Middle frontal gyrus (tissue), 1 donor: Measurements from ENCODE around the gene CLK1.

Source experiments
- DNase-seq: peaks from one replicate; pipeline ENCODE4 v3.0.0-alpha.2; 2015; ENCODE audit warnings: low spot score; ENCODE audit errors: extremely low spot score

The CLK1 gene

GRCh38 chr2:200811333-200812121 lies 52.9 kb downstream of the CLK1 start, which contains the start of gene BZW1:
TSS of gene BZW1 (plus strand) at chr2:200811910. CDS start at chr2:200813218, 1,308 bp downstream.
- DNase-seq = peak; percentile 91

GRCh38 chr2:200810998-200811332 lies 53.5 kb downstream of the CLK1 start:
- no peak for DNase-seq

- DNase-seq = no peak
These were observed 54.0 kb downstream of the CLK1 start for GRCh38 chr2:200810252-200810997.

GRCh38 chr2:200809506-200810251 lies 54.8 kb downstream of the CLK1 start:
- no peak for DNase-seq
